Measurements from ENCODE around the gene RMND1.
A peak's percentile ranks its signal among the peaks of the same experiment; 100 is the strongest.

Gene RMND1

DNA sequence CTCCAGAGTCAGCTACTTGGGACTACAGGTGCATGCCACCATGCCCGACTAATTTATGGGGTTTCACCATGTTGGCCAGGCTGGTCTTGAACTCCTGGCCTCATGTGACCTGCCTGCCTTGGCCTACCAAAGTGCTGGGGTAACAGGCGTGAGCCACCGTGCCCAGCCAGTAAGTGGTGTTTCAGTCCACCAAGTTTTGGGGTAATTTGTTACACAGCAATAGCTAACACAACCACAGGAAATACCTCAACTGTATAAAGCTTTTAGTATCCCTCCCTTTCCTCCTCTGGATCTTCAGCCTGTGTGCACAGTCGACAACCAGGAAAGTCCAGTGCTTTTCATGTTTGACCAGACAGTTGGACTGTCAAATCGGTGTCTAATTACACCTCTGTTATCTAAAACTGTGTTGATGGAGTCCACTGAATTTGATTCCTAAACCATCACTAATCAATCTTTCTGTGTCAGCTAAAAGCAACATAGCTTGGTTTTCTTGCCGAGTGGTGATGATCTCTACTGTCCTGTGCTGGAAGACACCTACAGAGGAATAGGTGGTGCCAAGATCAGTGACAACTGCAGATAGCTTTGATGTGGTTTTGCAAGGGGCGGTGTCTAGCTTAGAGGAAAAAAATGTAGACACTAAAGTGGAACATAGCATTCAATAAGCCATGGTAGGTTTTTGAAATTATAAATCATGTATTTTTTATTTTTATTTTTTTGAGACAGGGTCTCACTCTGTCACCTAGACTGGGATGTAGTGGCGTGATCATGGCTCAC lies 38.4 kb downstream of the RMND1 start:
- peak; percentile 69 for ATAC-seq
- Mint-ChIP-seq H3K36me3 (peaks cover 73% of the 10 kb centered on the region), H3K27ac (no peak overlapping the region), H3K9me3 (no peaks in the 10 kb centered on the region), H3K4me3 (no peak overlapping the region), H3K4me1 (peaks cover 20% of the 10 kb centered on the region)
- DNase-seq (ENCODE audit: low spot score in 2 of 2), result peak in 1 of 2 donors; percentile 47

DNA sequence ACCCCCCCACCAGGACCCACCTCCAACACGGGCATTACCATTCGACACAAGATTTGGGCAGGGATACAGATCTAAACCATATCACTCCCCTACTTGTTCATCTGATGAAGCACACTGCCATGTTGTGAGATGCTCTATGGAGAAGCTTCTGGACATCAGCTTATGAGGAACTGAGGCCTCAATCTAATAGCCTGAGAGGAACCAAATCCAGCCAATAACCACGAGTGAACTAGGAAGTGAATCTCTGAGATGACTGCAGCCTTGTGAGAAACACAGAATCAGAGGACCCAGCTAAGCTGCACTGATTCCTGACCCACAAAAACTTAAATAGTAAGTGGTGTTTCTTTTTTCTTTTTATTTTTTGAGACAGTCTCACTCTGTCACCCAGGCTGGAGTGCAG lies 39.0 kb downstream of the RMND1 start:
- H3K4me1 Mint-ChIP-seq, result peaks cover 21% of the 10 kb centered on the region
- H3K4me3 Mint-ChIP-seq, result no peak overlapping the region
- ATAC-seq, result no peak
- H3K36me3 Mint-ChIP-seq, result peaks cover 75% of the 10 kb centered on the region
- no peak overlapping the region for H3K27ac Mint-ChIP-seq
- DNase-seq (ENCODE audit: low spot score in 2 of 2), result no peak
- no peaks in the 10 kb centered on the region for H3K9me3 Mint-ChIP-seq

DNA sequence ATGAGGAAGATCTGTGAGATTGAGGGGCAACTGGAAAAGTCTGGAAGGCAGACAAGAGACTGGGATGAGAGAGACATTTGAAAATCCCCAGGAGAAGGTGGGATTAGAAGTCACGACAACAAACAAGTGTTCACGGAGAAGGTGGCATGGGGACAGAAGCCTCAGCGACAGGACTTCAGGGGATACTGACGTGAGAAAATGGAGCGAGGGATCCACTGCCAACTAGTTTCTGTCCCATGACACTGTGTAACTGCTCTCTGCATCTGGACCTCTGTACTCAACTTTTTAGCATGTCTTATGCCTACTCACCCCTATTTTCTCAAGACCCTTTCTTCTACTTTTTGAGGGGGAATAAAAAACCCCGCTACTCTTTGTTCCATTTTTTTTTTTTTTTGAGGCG lies 42.2 kb downstream of the RMND1 start:
- DNase-seq (ENCODE audit: low spot score in 2 of 2) (no peak), ATAC-seq (no peak)
- no peak overlapping the region for H3K4me3 Mint-ChIP-seq
- no peaks in the 10 kb centered on the region for H3K9me3 Mint-ChIP-seq
- H3K27ac Mint-ChIP-seq, result no peak overlapping the region
- H3K36me3 Mint-ChIP-seq, result peaks cover 75% of the 10 kb centered on the region
- H3K4me1 Mint-ChIP-seq, result peaks cover 31% of the 10 kb centered on the region

DNA sequence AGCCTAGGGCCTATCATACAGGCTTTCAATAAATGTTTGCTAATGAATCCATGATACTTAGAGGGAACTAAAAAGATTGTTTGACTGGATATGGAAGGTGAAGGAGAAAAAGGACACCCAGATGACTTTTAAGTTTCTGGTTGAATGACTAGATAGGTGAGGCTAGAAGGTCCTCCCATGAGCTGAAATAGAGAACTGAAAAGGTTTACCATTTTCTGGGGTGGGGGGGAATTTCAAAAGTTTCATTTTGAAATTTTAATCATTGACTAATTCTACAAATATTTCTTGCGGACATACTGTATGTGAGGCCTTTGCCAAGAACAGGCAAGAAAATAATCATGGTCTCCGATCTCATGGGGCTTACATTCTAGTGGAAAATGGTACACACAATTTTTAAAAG lies 42.7 kb downstream of the RMND1 start:
- Mint-ChIP-seq H3K9me3 (no peaks in the 10 kb centered on the region), H3K27ac (peak overlapping the region; percentile 71)
- ATAC-seq, result no peak

DNA sequence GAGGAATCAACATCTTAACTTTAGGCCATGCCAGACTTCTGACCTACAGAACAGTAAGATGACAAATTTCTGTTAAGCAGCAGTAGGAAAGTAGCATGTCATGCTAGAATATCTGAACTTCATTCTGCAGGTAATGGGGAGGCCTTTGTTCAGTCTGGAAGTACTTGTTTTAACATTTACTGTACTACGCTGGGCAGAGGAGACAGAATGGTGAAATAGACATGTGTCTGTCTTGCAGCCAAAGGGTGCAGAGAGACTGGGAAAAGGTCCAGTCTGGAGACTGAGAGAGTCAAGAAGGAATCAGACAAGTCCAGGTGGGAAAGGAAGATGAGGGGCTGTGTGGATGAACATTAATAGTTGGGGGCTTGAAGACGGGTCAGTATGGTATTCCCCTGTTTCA lies 43.1 kb downstream of the RMND1 start:
- no peak for ATAC-seq

More for the DNA sequence above, 42.7 kb downstream of the RMND1 start:
- H3K4me3 Mint-ChIP-seq, result no peak overlapping the region
- H3K4me1 Mint-ChIP-seq, result peaks cover 27% of the 10 kb centered on the region
- DNase-seq (ENCODE audit: low spot score in 2 of 2), result no peak
- peaks cover 75% of the 10 kb centered on the region for H3K36me3 Mint-ChIP-seq

DNA sequence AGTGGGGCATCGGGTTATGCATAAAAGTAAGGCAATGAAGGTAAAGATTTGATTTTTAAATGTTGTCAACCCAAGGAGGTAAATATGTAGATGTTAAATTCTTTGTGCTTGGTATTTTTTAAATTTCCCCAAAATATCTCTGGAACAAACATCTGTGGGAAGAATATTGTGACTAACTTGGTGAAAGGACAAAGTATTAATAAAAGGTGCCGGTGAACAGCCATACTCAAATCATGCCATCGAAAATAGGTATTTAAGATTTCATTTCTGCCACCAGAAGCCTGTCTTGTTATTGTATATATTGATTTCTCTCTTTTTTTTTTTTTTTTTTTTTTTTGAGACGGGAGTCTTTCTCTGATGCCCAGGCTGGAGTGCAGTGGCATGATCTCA lies 48.0 kb downstream of the RMND1 start:
- no peak for ATAC-seq
- Mint-ChIP-seq H3K4me1 (peaks cover 31% of the 10 kb centered on the region), H3K4me3 (no peak overlapping the region), H3K27ac (peak overlapping the region; percentile 15), H3K36me3 (peaks cover 80% of the 10 kb centered on the region), H3K9me3 (no peaks in the 10 kb centered on the region)
- no peak for DNase-seq (ENCODE audit: low spot score in 2 of 2)

More for the DNA sequence above, 43.1 kb downstream of the RMND1 start:
- H3K9me3 Mint-ChIP-seq, result no peaks in the 10 kb centered on the region
- peaks cover 75% of the 10 kb centered on the region for H3K36me3 Mint-ChIP-seq
- no peak for DNase-seq (ENCODE audit: low spot score in 2 of 2)
- peaks cover 24% of the 10 kb centered on the region for H3K4me1 Mint-ChIP-seq
- H3K27ac Mint-ChIP-seq, result peak overlapping the region; percentile 71
- no peak overlapping the region for H3K4me3 Mint-ChIP-seq

DNA sequence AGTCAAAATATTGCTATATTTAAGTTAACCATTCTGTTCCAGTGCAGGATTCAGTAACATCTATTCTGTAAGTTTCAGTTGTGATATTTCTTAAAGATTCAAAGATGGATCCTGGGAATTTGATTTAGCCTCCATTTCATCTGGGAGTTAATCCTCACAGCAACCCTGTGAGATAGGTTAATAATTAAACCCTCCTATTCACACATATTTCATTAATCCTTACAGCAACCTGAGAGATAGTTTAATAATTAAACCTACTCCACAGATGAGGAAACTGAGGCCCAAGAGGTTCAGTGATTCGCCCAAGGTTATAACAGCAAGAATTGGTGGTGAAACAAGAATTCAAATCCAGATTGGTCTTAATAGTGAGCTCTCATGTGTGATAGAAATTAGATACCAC lies 49.7 kb downstream of the RMND1 start:
- peaks cover 25% of the 10 kb centered on the region for H3K4me1 Mint-ChIP-seq

DNA sequence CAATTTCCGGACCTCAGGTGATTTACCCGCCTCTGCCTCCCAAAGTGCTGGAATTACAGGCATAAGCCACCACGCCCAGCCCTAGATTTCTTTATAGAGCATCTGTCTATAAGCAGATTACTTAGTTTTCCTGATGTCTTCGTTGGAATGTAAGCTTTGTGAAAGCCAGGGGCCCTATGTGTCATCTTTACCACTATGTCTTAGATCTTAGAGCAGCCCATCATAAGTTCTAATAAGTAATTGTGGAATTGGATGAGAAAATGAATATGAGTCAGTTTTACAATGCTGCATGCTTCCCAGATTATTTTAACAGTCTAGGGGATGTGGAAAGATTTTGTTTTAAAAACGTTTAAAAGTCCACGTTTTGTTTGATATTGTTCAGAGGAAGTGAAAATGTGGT lies 51.5 kb downstream of the RMND1 start:
- Mint-ChIP-seq H3K36me3 (peaks cover 79% of the 10 kb centered on the region), H3K4me3 (no peak overlapping the region), H3K9me3 (no peaks in the 10 kb centered on the region), H3K27ac (peak overlapping the region; percentile 48), H3K4me1 (peaks cover 33% of the 10 kb centered on the region)
- ATAC-seq (no peak), DNase-seq (ENCODE audit: low spot score in 2 of 2) (no peak)

More for the DNA sequence above, 49.7 kb downstream of the RMND1 start:
- peaks cover 81% of the 10 kb centered on the region for H3K36me3 Mint-ChIP-seq
- no peak overlapping the region for H3K4me3 Mint-ChIP-seq
- H3K9me3 Mint-ChIP-seq, result no peaks in the 10 kb centered on the region
- ATAC-seq, result no peak
- peak overlapping the region; percentile 45 for H3K27ac Mint-ChIP-seq
- no peak for DNase-seq (ENCODE audit: low spot score in 2 of 2)

DNA sequence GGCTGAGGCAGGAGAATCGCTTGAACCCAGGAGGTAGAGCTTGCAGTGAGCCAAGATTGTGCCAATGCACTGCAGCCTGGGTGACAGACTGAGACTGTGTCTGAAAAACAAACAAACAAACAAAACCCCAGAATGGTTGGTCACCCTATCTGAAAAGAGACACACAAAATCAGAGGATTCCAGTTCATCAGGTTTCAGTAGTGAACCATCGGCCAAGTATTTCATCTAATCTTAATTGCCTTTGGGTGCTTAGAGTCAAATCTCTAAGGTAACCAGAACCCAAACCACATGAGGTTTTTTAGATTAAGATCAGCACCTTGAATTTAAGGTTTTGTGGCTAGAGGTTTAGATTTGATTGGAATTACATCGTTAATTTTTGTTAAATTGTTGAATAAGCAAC lies 52.2 kb downstream of the RMND1 start:
- no peak for ATAC-seq
- H3K36me3 Mint-ChIP-seq, result peaks cover 79% of the 10 kb centered on the region

DNA sequence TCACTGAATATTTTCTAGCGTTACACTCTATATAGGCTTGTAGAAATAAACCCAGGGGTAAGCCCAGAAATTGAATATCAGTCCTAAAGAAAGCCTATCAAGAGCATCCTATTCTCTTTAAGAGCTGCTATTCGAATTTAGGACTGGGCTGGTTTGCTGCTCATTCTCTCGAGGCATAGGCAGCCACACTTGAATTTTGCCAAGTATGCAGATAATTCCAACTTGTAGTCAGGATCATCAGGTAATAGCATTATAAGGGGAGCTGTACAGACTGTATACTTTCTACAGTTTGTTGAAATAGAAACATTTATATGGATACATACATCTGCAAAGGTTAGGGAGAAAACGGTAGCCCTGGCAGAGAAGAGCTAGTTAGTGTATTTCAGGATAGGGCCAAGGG lies 58.5 kb downstream of the RMND1 start:
- Mint-ChIP-seq H3K4me3 (peak overlapping the region; percentile 93), H3K36me3 (peaks cover 78% of the 10 kb centered on the region), H3K27ac (peak overlapping the region; percentile 96), H3K9me3 (no peaks in the 10 kb centered on the region), H3K4me1 (peaks cover 55% of the 10 kb centered on the region)
- DNase-seq (ENCODE audit: low spot score in 2 of 2) (no peak), ATAC-seq (no peak)

More for the DNA sequence above, 52.2 kb downstream of the RMND1 start:
- no peak for DNase-seq (ENCODE audit: low spot score in 2 of 2)
- H3K9me3 Mint-ChIP-seq, result no peaks in the 10 kb centered on the region
- no peak overlapping the region for H3K4me3 Mint-ChIP-seq
- no peak overlapping the region for H3K27ac Mint-ChIP-seq
- H3K4me1 Mint-ChIP-seq, result peaks cover 41% of the 10 kb centered on the region

DNA sequence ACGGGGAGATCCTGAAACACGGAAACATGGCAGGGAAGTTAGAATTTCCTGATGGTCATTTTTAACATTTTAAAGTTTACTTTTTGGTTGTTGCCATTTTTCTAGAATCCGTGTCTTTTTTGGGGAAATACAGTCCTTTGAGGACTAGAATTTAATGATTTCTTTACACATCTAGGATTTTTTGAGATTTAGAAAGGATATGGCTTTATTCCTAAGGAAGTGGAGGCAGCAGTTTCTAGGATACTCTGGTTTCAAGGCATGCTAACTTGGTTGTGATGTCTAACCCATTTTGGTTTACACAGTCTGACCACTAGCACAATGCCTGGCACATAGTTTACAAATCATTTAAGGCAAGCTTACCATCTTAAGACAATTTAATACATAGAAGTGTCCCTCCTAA lies 59.5 kb downstream of the RMND1 start:
- Mint-ChIP-seq H3K4me1 (peaks cover 52% of the 10 kb centered on the region), H3K36me3 (peaks cover 68% of the 10 kb centered on the region), H3K4me3 (peak overlapping the region; percentile 93), H3K27ac (peak overlapping the region; percentile 96), H3K9me3 (no peaks in the 10 kb centered on the region)
- DNase-seq (ENCODE audit: low spot score in 2 of 2), result no peak
- no peak for ATAC-seq

DNA sequence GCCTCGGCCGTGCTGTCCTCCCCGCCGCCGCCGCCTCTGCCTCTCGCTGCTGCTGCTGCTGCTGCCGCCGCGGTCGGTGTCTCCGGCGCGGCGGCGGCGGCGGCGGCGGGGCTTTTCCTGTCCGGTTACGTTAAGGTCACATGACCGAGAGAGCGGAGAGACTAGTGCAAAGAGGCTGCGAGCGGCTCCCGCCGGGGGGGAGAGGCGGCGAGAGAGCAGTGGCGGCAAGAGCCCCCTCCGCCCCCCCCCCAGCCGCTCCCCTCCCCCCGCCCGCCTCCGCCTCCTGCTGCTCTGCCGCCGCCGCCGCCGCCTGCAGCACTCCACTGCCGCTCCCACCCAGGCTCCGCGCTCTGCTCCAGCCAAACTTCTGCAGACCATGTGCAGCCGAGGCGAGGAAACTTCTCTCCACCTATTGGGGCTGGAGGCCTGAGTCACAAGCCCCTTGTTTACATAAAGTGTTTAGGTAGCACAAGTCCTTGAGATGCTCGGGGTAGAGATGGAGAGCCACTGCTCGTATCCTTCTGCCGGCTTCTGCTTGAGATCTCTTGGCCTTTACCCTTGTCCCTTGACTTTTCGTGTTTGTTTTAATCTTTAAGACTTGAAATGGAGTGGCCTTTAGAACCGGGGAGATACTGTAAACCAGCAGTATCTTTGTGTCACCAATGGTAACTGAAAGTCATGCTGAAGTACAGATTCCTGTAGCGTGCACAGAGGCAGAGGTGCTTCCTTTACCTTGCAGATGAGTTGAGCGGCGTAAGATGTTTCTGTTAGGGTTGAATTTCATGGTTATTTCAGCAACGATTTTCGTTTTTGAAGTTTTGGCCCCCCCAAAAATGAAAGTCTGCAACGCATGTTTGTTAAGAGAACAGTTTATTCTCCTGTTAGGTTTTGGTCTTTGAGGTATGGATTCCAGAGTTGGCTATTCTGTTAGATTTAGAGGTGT lies 60.2 kb downstream of the RMND1 start, which contains the start of gene ZBTB2:
TSS of gene ZBTB2 (minus strand) at position 89 of the 943 bp plus-strand sequence. CDS start 17,922 bp downstream, outside the sequence.
- peaks cover 61% of the 10 kb centered on the region for H3K36me3 Mint-ChIP-seq
- ATAC-seq, result peak; percentile 6
- peak within 1 kb of the TSS; percentile 93 for H3K4me3 Mint-ChIP-seq

DNA sequence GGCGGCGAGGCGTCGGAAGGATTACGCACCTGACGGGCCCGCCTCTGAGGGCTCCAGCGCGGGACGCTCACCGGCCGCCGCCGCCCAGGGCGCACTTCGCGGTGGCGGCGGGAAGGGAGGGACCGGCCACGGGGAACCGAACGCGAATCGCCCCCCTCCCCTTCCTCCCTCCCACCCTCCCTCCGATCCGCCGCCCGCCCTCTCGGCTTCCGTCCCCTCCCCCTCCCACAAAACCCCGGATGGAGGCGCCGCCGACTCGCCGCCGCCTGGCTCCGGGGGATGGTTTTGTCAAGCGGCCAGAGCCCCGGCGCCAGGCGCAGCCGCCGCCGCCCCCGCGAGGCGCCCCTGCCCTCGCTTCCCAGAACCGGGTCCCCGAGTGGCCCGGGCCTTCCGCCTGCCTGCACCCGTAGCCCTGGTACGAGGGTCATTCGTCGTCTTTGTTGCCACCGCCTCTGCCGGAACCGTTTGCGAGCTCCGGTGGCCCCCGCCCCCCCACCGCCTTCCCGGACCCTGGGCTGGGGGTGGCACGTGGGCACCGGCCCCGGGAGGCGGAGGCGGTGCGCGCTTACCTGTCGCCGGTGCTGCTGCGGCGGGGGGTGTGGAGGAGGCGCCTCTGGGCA lies 61.0 kb downstream of the RMND1 start:
- Mint-ChIP-seq H3K27ac (peak overlapping the region; percentile 96), H3K4me1 (peaks cover 40% of the 10 kb centered on the region), H3K4me3 (peak overlapping the region; percentile 93)

More for the DNA sequence above, 60.2 kb downstream of the RMND1 start, which contains the start of gene ZBTB2:
- H3K9me3 Mint-ChIP-seq, result no peaks in the 10 kb centered on the region
- peak within 1 kb of the TSS; percentile 96 for H3K27ac Mint-ChIP-seq
- H3K4me1 Mint-ChIP-seq, result peaks cover 46% of the 10 kb centered on the region
- DNase-seq (ENCODE audit: low spot score in 2 of 2), result peak; percentile 38 to 80

DNA sequence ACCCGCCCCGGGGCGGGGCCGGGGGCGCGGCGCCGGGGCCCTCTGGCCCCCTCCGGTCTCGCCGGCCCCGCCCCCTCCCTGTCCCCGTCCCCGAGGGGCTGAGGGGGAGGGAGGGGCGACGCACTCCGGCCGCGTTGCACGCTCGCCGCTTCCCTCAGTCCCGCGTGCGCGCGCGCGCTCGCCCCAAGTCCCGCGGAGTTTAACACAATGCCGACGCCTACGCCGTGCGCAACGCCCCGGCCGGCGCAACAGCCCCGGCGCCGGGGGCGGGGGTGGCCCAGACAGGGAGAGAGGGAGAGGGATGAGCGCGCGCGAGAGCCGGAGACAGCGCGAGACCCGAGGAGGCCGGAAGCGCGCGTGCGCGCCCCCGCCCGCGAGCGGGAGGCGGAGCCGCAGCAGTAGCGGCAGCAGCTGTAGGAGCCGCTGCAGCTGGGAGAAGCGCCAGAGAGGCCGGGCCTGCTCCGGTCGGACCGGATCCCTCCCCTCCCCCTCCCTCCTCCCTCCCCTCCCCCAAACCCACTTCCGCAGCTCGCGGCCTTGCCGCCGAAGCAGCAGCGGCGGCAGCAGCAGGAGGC lies 61.6 kb downstream of the RMND1 start:
- Mint-ChIP-seq H3K36me3 (peaks cover 50% of the 10 kb centered on the region), H3K27ac (peak overlapping the region; percentile 96), H3K9me3 (no peaks in the 10 kb centered on the region), H3K4me3 (peak overlapping the region; percentile 93), H3K4me1 (peaks cover 39% of the 10 kb centered on the region)
- ATAC-seq, result peak; percentile 88
- DNase-seq (ENCODE audit: low spot score in 2 of 2), result peak; percentile 96 to 99

More for the DNA sequence above, 61.0 kb downstream of the RMND1 start:
- no peaks in the 10 kb centered on the region for H3K9me3 Mint-ChIP-seq
- peaks cover 53% of the 10 kb centered on the region for H3K36me3 Mint-ChIP-seq
- peak; percentile 6 for ATAC-seq
- peak; percentile 69 to 90 for DNase-seq (ENCODE audit: low spot score in 2 of 2)
